GM12864 (cell line): Measurements from ENCODE around the gene QSOX2.

Source experiments
- DNase-seq: peaks from one replicate; pipeline ENCODE4 v3.0.0-alpha.2; 2011; ENCODE audit warnings: low read depth
- H3K4me3 ChIP-seq: 2 replicates; pipeline ENCODE4 v1.5.1; 2011; ENCODE audit warnings: mild to moderate bottlenecking, low read depth, low read length, control low read depth
- TF ChIP-seq, protein P1 (sequence below): IDR thresholded peaks from 2 replicates; pipeline ENCODE4 v1.5.1; 2011; ENCODE audit warnings: low read depth, mild to moderate bottlenecking, moderate library complexity, low read length, control low read depth, inconsistent platforms; ENCODE audit errors: missing control alignments

The QSOX2 gene, protein sequence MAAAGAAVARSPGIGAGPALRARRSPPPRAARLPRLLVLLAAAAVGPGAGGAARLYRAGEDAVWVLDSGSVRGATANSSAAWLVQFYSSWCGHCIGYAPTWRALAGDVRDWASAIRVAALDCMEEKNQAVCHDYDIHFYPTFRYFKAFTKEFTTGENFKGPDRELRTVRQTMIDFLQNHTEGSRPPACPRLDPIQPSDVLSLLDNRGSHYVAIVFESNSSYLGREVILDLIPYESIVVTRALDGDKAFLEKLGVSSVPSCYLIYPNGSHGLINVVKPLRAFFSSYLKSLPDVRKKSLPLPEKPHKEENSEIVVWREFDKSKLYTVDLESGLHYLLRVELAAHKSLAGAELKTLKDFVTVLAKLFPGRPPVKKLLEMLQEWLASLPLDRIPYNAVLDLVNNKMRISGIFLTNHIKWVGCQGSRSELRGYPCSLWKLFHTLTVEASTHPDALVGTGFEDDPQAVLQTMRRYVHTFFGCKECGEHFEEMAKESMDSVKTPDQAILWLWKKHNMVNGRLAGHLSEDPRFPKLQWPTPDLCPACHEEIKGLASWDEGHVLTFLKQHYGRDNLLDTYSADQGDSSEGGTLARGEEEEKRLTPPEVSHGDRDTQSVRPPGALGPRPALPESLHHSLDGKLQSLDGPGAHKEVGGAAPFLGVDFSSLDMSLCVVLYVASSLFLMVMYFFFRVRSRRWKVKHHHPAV

DNA sequence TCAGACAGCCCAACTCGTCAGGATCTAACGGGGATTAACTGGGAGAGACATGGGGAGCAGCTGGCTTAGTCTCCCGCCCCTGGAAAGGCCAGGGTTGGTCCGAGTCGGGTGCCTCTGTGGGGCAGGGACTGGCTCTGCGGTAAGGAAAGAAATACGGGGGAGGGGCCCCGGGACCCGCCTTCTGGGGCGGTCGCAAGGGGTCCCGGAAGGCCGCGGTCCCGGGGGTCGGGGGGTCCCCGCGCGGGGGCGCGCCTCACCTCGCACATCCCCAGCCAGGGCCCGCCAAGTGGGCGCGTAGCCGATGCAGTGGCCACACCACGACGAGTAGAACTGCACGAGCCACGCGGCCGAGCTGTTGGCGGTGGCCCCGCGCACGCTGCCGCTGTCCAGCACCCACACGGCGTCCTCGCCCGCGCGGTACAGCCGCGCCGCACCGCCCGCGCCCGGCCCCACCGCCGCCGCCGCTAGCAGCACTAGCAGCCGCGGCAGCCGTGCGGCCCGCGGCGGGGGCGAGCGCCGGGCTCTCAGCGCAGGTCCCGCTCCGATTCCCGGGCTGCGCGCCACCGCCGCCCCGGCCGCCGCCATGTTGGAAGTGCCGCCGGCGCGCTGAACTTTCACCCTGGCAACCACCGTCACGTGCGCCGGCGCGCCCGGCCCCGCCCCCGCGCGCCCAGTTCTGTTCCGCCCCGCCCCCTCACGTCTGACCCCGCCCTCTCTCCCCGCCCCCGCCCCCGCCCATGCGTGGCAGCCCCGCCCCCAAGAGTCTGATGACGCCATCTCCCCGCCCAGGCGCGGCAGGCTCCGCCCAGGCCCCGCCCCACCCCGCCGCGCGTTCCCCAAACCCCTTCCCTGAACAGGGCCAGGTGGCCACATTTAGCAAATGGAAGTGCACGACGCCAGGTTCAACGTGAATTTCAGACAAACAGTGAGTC lies at the start of gene QSOX2:
QSOX2 (minus strand) TSS at position 594 of the 932 bp plus-strand sequence; CDS start at position 585, 9 bp downstream.
- TF ChIP-seq, protein P1, sequence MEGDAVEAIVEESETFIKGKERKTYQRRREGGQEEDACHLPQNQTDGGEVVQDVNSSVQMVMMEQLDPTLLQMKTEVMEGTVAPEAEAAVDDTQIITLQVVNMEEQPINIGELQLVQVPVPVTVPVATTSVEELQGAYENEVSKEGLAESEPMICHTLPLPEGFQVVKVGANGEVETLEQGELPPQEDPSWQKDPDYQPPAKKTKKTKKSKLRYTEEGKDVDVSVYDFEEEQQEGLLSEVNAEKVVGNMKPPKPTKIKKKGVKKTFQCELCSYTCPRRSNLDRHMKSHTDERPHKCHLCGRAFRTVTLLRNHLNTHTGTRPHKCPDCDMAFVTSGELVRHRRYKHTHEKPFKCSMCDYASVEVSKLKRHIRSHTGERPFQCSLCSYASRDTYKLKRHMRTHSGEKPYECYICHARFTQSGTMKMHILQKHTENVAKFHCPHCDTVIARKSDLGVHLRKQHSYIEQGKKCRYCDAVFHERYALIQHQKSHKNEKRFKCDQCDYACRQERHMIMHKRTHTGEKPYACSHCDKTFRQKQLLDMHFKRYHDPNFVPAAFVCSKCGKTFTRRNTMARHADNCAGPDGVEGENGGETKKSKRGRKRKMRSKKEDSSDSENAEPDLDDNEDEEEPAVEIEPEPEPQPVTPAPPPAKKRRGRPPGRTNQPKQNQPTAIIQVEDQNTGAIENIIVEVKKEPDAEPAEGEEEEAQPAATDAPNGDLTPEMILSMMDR: no peak
- DNase-seq: no peak
- peak within 1 kb of the TSS; percentile 80 for H3K4me3 ChIP-seq

DNA sequence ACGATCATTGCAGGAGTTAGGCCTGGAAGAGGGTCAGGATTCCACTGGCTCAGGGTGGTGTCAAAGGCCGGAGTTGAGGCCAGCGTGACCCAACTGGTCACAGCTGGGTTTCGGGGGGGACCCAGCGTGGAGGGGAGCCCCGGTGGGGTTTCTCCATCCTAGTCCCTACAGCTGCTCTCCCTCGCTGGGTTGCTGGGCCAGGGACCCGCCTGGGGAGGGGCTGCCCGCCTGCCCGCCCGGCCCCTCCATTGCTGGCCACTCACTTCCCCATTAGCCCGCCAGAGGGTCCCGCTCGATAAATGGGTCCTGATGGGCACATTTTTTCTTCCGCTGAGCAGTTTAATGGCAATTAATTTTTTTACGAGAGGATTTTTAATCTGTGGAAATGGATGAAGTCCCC lies 49.4 kb upstream of the QSOX2 start:
- H3K4me3 ChIP-seq: no peak overlapping the region
- TF ChIP-seq, protein P1: no peak
- no peak for DNase-seq

DNA sequence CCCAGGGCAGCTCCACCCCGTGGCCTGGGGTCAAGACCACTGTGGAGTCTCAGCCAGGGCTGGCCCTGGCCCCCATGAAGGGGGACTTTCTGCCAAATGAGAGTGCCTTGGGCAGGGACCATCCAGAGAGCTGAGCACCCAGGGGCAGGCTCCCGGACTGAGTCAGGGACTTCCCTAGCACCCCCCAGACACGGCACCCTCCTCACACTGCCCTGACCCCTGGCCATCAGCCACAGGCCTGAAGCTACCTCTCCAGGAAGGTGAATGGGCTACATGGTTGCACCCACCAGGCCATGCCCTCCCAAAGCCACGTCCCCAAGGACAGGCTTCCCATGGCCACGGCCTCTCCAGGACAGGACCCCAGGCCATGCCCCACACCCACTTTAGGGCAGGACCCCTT lies 48.8 kb upstream of the QSOX2 start:
- H3K4me3 ChIP-seq: no peak overlapping the region
- TF ChIP-seq, protein P1: no peak
- no peak for DNase-seq

DNA sequence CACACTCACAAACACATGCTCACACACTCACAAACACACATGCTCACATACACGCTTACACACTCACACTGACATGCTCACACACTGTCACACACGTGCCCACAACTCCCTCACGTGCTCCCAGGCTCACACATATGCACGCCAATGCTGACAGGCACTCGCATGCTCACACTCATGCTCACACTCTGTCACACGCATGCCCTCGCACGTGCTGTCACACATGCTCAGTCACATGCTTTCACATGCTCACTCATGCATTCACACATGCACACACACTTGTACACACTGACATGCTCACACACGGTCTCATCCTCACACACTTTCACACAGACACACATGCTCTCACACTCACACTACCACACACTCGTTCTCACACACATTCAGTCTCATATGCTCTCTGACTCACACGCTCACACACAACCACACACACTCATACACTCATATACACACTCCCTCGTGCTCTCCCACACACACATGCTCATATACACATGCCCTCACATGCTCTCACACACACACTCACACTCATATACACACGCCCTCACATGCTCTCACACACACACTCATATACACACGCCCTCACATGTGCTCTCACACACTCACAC lies 48.0 kb upstream of the QSOX2 start:
- H3K4me3 ChIP-seq: no peak overlapping the region
- DNase-seq: no peak
- TF ChIP-seq, protein P1: no peak

DNA sequence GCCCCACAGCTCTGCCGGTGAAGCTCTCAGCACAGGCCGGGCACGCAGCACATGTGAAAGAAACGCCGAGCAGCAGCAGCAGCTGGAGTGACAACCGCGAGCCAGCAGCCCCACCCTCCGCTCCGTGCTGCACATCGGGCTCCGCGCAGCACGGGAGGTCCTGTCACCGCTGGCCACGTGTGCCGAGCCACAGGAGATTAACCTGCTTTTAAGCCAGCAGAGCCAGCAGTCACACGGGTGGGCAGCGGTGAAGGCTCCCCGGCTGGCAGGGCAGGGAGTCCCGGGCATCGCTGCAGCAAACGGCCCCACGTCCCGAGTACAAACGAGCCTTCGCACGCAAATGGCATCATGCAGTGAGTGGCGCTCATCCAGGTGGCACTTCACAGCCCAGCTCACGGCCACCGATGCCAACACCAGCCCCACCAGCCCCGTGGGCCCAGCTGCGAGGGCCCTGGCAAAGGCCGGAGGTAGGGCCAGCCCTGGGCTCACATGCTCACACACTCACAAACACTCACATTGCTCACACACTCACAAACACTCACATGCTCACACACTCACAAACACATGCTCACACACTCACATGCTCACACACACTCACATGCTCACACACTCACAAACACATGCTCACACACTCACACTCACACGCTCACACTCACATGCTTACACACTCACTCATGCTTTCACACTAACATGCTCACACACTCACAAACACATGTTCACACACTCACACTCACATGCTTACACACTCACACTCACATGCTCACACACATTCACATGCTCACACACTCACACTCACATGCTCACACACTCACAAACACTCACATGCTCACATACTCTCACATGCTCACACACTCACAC lies 47.2 kb upstream of the QSOX2 start:
- TF ChIP-seq, protein P1: no peak
- no peak for DNase-seq
- H3K4me3 ChIP-seq: no peak overlapping the region
